Heart right ventricle (tissue), 16 donors: Measurements from ENCODE around the gene PIP4K2A. TPM values are rescaled to one million over a fixed set of nuclear protein-coding genes. Genes with fewer than 3 reads are reported as not detected.

Experiments
- ATAC-seq, 8 donors: fragments of 200-7000 bp; cut with Tn5 transposase; one replicate each; pipeline ENCODE4 v1.9.1; 2020; ENCODE audit warnings: mild to moderate bottlenecking in 8 of 8, moderate library complexity in 8 of 8, moderate number of reproducible peaks in 1 of 8
- DNase-seq, 2 donors: peaks; one replicate each; pipeline ENCODE4 v3.0.0-alpha.2; 2020
- H3K27ac ChIP-seq, 10 donors: fragments of 200-600 bp; sonication (generic) in 2 of 10; one replicate each; pipeline versions ENCODE4 v1.5.0 to v1.8.0; 2020 to 2022; ENCODE audit warnings: mild to moderate bottlenecking in 3 of 10
- H3K27me3 ChIP-seq, 7 donors: fragments of 200-600 bp; one replicate each; pipeline ENCODE4 v1.8.0; 2021 to 2022; ENCODE audit warnings: mild to moderate bottlenecking in 2 of 7
- H3K36me3 ChIP-seq, 9 donors: fragments of 200-600 bp; sonication (generic) in 1 of 9; one replicate each; pipeline versions ENCODE4 v1.5.0 to v1.8.0; 2020 to 2022; ENCODE audit warnings: mild to moderate bottlenecking in 2 of 9
- H3K4me1 ChIP-seq, 9 donors: fragments of 200-600 bp; sonication (generic) in 1 of 9; one replicate each; pipeline versions ENCODE4 v1.5.0 to v1.8.0; 2020 to 2022; ENCODE audit warnings: mild to moderate bottlenecking in 4 of 9
- H3K4me3 ChIP-seq, 10 donors: fragments of 200-600 bp; sonication (generic) in 2 of 10; one replicate each; pipeline versions ENCODE4 v1.5.0 to v1.8.0; 2020 to 2022; ENCODE audit warnings: mild to moderate bottlenecking in 7 of 10, moderate library complexity in 2 of 10
- H3K9me3 ChIP-seq, 11 donors: fragments of 200-600 bp in 10 of 11; sonication (generic) in 2 of 11; one replicate each; pipeline versions ENCODE4 v1.5.0 to v1.8.0; 2013 to 2022; ENCODE audit warnings: mild to moderate bottlenecking in 2 of 11, control low read depth in 1 of 11, moderate library complexity in 1 of 11
- WGBS, 2 donors: extraction: QIAGEN DNeasy Blood & Tissue Kit; methylation state at CpG; one replicate each; pipeline ENCODE4 v1.1.7; 2013; ENCODE audit warnings: inconsistent platforms in 1 of 2; 5-methylcytosine and 5-hydroxymethylcytosine counted together
- intact Hi-C, 10 donors: fragments of 100-400 bp; cut with DNase I; formaldehyde crosslinking; loops; one replicate each; pipeline versions ENCODE4 v1.11.1 to v1.14.2; 2022
- polyA plus RNA-seq, 2 donors: library from polyadenylated mRNA; stranded (reverse); fragments of 200-250 nt; gene quantifications; one replicate each; pipeline ENCODE4 v1.2.3, GENCODE V29; 2013
- total RNA-seq, 10 donors: library from RNA; stranded (reverse); fragmentation: NEBNext Ultra II Directional in 3 of 10; extraction: Animal tissue kit (Norgen Biotek cat#: 25700) in 3 of 10; gene quantifications; one replicate each; pipeline versions ENCODE4 v1.2.1 to v1.2.4, GENCODE V29; 2021 to 2023
- TF ChIP-seq, protein P1 (sequence below), 9 donors: fragments of 200-600 bp; sonication (generic) in 2 of 9; IDR thresholded peaks; one replicate each; pipeline versions ENCODE4 v1.5.0 to v1.8.0; 2021 to 2022; ENCODE audit warnings: antibody characterized with exemption in 9 of 9, mild to moderate bottlenecking in 5 of 9, moderate library complexity in 1 of 9
- donor health status: Arrhythmogenic right ventricular cardiomyopathy.
- donor health status: ischemic (EF 13 %, LVEDD 7.1; RV severe dilation, severe dysfunction).
- donor health status: healthy with polysubstance abuse.
- donor health status: DM: no; HTN: yes; CAD: no.
- donor health status: DM: no; HTN: no; CAD: no.
- donor health status: ischemic (EF 25% LVEDD 6.9; RV normal size, moderate dysfunction).
- donor health status: ischemic (EF 25% LVEDD 5.7; RV mildly dilated, moderate dysfunction).
- donor health status: healthy.
- donor health status: DM: yes; HTN: yes; CAD: no.
- donor health status: Ischemic cardiomyopathy.
- donor health status: ischemic (EF 35%, LVEDD 5.7; RV mildly dilated, moderate dysfunction).
- donor health status: nonischemic (EF 11% LVEDD 7.7; RV severe dilation, severe dysfunction).
- donor health status: DM: yes; HTN: yes; CAD: no.
- donor health status: PGD.
- donor health status: ischemic (EF 29% LVEDD 5.4; RV normal size, mild dysfunction).
- donor health status: nonischemic (EF 23%, LVEDD 6.1; RV moderate dilation, normal function).

Gene PIP4K2A
- total and polyA plus RNA-seq, 12 donors, result 6.0 to 29.1 (median 13.3) TPM

GRCh38 chr10:22657566-22658225 lies 56.7 kb downstream of the PIP4K2A start:
- 58 to 65% methylated on average over 5 of the region's 5 CpGs for WGBS, 2 donors
- ATAC-seq (peak in 1 of 8 donors; percentile 47), DNase-seq (no peak)
- Histone ChIP-seq H3K9me3 (no peaks in the 10 kb centered on the region), H3K4me3 (no peak overlapping the region), H3K27ac (peak overlapping the region in 1 of 10 donors; percentile 60), H3K27me3 (no peaks in the 10 kb centered on the region), H3K4me1 (peaks cover 0 to 79% (median 23%) of the 10 kb centered on the region in 9 donors), H3K36me3 (peaks cover 0 to 2% (median 0%) of the 10 kb centered on the region in 9 donors)
- intact Hi-C loops, result loop anchor here in 1 of 10 donors (5.0 kb wide), 1 partner anchor 40 kb away; no protein-coding TSS in a partner anchor
- TF ChIP-seq, protein P1, sequence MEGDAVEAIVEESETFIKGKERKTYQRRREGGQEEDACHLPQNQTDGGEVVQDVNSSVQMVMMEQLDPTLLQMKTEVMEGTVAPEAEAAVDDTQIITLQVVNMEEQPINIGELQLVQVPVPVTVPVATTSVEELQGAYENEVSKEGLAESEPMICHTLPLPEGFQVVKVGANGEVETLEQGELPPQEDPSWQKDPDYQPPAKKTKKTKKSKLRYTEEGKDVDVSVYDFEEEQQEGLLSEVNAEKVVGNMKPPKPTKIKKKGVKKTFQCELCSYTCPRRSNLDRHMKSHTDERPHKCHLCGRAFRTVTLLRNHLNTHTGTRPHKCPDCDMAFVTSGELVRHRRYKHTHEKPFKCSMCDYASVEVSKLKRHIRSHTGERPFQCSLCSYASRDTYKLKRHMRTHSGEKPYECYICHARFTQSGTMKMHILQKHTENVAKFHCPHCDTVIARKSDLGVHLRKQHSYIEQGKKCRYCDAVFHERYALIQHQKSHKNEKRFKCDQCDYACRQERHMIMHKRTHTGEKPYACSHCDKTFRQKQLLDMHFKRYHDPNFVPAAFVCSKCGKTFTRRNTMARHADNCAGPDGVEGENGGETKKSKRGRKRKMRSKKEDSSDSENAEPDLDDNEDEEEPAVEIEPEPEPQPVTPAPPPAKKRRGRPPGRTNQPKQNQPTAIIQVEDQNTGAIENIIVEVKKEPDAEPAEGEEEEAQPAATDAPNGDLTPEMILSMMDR (IDR thresholded peaks at IDR 0.05), result no peak

GRCh38 chr10:22657024-22657423 lies 57.4 kb downstream of the PIP4K2A start:
- ATAC-seq (peak in 6 of 8 donors; percentile 52 to 83 (median 80)), DNase-seq (no peak)
- WGBS, 2 donors, result 43 to 48% methylated on average over 4 of the region's 4 CpGs
- Histone ChIP-seq H3K4me3 (no peak overlapping the region), H3K4me1 (peaks cover under 1 to 86% (median 23%) of the 10 kb centered on the region in 9 donors), H3K27ac (peak overlapping the region in 1 of 10 donors; percentile 60), H3K27me3 (no peaks in the 10 kb centered on the region), H3K9me3 (no peaks in the 10 kb centered on the region), H3K36me3 (peaks cover 0 to 4% (median 0%) of the 10 kb centered on the region in 9 donors)
- intact Hi-C loops, result loop anchor here in 1 of 10 donors (5.0 kb wide), 1 partner anchor 40 kb away; no protein-coding TSS in a partner anchor
- TF ChIP-seq, protein P1 (IDR thresholded peaks at IDR 0.05), result no peak

- Histone ChIP-seq H3K27me3 (no peaks in the 10 kb centered on the region), H3K36me3 (peaks cover 0 to 4% (median 0%) of the 10 kb centered on the region in 9 donors), H3K4me1 (peaks cover 3 to 96% (median 26%) of the 10 kb centered on the region in 9 donors), H3K9me3 (no peaks in the 10 kb centered on the region), H3K4me3 (no peak overlapping the region), H3K27ac (peak overlapping the region in 1 of 10 donors; percentile 29)
- WGBS, 2 donors, result 95 to 96% methylated on average over 8 of the region's 8 CpGs
- intact Hi-C loops, result loop anchor here in 1 of 10 donors (5.0 kb wide), 1 partner anchor 39 kb away; no protein-coding TSS in a partner anchor
- ATAC-seq (no peak), DNase-seq (no peak)
- TF ChIP-seq, protein P1 (IDR thresholded peaks at IDR 0.05), result no peak
These were observed 58.3 kb downstream of the PIP4K2A start for GRCh38 chr10:22656036-22656435.

DNA sequence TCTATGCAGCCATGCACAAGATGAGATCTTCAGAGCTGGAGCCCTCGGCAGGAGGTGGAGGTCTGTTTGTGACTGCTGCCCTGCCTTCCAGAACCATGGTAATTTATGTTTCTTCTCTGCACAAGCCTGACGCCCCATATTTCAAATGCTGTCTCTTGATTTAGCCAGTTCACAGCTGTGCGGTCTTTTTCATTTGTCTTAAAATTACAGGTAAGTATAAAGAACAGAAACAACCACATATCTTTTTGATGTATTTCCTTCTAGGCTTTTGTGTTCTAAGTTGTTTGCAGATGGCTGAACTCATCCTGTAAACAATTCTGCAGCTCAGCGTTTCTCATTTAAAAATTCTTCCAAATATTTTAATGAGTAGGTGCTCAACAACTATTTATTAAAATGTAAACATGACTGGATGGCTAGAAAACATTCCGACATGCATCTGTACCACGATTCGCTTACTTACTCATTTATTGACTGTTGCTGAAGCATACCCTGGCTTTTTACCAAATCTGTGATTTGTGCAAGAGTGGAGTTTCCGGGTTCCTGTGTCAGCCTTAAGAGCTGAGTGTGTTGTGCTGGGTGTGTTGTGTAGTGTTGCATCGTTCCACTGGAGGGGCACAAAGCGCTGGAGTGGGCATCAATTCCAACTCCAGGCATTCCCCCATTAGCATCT lies 58.9 kb downstream of the PIP4K2A start:
- Histone ChIP-seq H3K4me1 (peaks cover 3 to 99% (median 27%) of the 10 kb centered on the region in 9 donors), H3K9me3 (no peaks in the 10 kb centered on the region), H3K4me3 (no peak overlapping the region), H3K27ac (peak overlapping the region in 1 of 10 donors; percentile 63), H3K27me3 (no peaks in the 10 kb centered on the region), H3K36me3 (peaks cover 0 to 4% (median 0%) of the 10 kb centered on the region in 9 donors)
- DNase-seq (no peak), ATAC-seq (no peak)
- TF ChIP-seq, protein P1 (IDR thresholded peaks at IDR 0.05), result no peak
- WGBS, 2 donors, result 78 to 83% methylated on average over 10 of the region's 10 CpGs
- intact Hi-C loops, result loop anchor here in 1 of 10 donors (5.0 kb wide), 1 partner anchor 38 kb away; no protein-coding TSS in a partner anchor
